ENCODE measurements around the gene STK11IP.

- no peak for TF ChIP-seq CTCF (IDR thresholded peaks at IDR 0.05)
- TF ChIP-seq POLR2A (IDR thresholded peaks at IDR 0.05) = no peak
- TF ChIP-seq POLR2AphosphoS5 (IDR thresholded peaks at IDR 0.05) = no peak
These were observed 20.9 kb upstream of the STK11IP start for GRCh38 chr2:219576505-219577388.
